HL-60 (cell line): ENCODE data around the gene BBS5.

ENCODE experiments used
- GABPA ChIP-seq: IDR thresholded peaks from 2 replicates; pipeline ENCODE4 v1.6.1; 2012; ENCODE audit warnings: low read depth
- POLR2AphosphoS5 ChIP-seq: IDR thresholded peaks from 2 replicates; pipeline ENCODE4 v1.6.1; 2012; ENCODE audit warnings: low read depth
- SPI1 ChIP-seq: IDR thresholded peaks from 2 replicates; pipeline ENCODE4 v1.6.1; 2012; ENCODE audit warnings: low read depth, mild to moderate bottlenecking, borderline replicate concordance
- TF ChIP-seq, protein P1 (sequence below): IDR thresholded peaks from one replicate; pipeline ENCODE4 v1.5.1; 2011; ENCODE audit warnings: low read length, control low read depth, inconsistent platforms; ENCODE audit not compliant: insufficient read depth
- TF ChIP-seq, protein P2 (sequence below): IDR thresholded peaks from 2 replicates; pipeline ENCODE4 v1.6.1; 2012; ENCODE audit warnings: low read depth; ENCODE audit not compliant: insufficient replicate concordance

DNA sequence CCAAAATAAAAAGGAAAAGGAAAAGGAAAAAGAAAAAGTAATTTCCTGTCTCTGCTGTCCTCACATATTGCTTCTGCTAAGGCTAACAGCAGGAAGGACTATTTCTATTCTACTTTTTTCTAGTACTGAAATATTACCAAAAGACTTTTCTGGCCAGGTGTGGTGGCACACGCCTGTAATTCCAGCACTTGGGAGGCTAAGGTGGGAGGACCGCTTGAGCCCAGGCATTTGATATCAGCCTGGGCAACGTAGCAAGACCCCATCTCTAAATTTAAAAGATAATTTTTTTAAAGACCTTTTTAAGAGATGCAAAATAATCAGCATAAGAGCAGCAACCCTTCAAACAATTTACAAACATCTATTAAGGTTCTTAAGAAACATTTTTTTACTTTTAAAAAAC, 63.1 kb downstream of the BBS5 start:
- TF ChIP-seq POLR2AphosphoS5 (no peak), SPI1 (no peak), GABPA (no peak)
- TF ChIP-seq, protein P1, sequence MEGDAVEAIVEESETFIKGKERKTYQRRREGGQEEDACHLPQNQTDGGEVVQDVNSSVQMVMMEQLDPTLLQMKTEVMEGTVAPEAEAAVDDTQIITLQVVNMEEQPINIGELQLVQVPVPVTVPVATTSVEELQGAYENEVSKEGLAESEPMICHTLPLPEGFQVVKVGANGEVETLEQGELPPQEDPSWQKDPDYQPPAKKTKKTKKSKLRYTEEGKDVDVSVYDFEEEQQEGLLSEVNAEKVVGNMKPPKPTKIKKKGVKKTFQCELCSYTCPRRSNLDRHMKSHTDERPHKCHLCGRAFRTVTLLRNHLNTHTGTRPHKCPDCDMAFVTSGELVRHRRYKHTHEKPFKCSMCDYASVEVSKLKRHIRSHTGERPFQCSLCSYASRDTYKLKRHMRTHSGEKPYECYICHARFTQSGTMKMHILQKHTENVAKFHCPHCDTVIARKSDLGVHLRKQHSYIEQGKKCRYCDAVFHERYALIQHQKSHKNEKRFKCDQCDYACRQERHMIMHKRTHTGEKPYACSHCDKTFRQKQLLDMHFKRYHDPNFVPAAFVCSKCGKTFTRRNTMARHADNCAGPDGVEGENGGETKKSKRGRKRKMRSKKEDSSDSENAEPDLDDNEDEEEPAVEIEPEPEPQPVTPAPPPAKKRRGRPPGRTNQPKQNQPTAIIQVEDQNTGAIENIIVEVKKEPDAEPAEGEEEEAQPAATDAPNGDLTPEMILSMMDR, result no peak
- TF ChIP-seq, protein P2, sequence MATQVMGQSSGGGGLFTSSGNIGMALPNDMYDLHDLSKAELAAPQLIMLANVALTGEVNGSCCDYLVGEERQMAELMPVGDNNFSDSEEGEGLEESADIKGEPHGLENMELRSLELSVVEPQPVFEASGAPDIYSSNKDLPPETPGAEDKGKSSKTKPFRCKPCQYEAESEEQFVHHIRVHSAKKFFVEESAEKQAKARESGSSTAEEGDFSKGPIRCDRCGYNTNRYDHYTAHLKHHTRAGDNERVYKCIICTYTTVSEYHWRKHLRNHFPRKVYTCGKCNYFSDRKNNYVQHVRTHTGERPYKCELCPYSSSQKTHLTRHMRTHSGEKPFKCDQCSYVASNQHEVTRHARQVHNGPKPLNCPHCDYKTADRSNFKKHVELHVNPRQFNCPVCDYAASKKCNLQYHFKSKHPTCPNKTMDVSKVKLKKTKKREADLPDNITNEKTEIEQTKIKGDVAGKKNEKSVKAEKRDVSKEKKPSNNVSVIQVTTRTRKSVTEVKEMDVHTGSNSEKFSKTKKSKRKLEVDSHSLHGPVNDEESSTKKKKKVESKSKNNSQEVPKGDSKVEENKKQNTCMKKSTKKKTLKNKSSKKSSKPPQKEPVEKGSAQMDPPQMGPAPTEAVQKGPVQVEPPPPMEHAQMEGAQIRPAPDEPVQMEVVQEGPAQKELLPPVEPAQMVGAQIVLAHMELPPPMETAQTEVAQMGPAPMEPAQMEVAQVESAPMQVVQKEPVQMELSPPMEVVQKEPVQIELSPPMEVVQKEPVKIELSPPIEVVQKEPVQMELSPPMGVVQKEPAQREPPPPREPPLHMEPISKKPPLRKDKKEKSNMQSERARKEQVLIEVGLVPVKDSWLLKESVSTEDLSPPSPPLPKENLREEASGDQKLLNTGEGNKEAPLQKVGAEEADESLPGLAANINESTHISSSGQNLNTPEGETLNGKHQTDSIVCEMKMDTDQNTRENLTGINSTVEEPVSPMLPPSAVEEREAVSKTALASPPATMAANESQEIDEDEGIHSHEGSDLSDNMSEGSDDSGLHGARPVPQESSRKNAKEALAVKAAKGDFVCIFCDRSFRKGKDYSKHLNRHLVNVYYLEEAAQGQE, result no peak
